MCF 10A (cell line): ENCODE results near the gene LRRC75B. TPM values are rescaled to one million over a fixed set of nuclear protein-coding genes. Genes with fewer than 3 reads are reported as not detected.

ENCODE experiments used
- BruUV-seq: library from RNA; stranded (reverse); fragments of 400-500 nt; replicated peaks from 2 replicates; lab custom pipeline; 2021; lab: Mats Ljungman, UMichigan
- CTCF ChIA-PET: fragments of 300-600 bp; sonication (Branson Sonifier 250); formaldehyde crosslinking; extraction: SDS; loops from one replicate; lab custom pipeline; 2021; ENCODE audit warnings: antibody characterized with exemption, inconsistent platforms; lab: Yijun Ruan, JAX
- POLR2A ChIA-PET: fragments of 300-600, 350-650 bp; sonication (Branson Sonifier 250); formaldehyde crosslinking; extraction: SDS; loops from one replicate; lab custom pipeline; 2020; ENCODE audit warnings: antibody characterized with exemption, inconsistent platforms; lab: Yijun Ruan, JAX
- DNase-seq: peaks from one replicate; pipeline ENCODE4 v3.0.0-alpha.2; 2018; ENCODE audit not compliant: unreplicated experiment
- H3K27ac Mint-ChIP-seq: one replicate; pipeline ENCODE4 v1.8.0; 2022; ENCODE audit warnings: mild to moderate bottlenecking, low read depth, mixed read lengths; ENCODE audit not compliant: unreplicated experiment
- H3K27me3 Mint-ChIP-seq: one replicate; pipeline ENCODE4 v1.8.0; 2022; ENCODE audit warnings: mixed read lengths; ENCODE audit not compliant: insufficient read depth, unreplicated experiment
- H3K36me3 Mint-ChIP-seq: one replicate; pipeline ENCODE4 v1.8.0; 2022; ENCODE audit warnings: mild to moderate bottlenecking, moderate library complexity, mixed read lengths; ENCODE audit not compliant: insufficient read depth, unreplicated experiment
- H3K4me1 Mint-ChIP-seq: one replicate; pipeline ENCODE4 v1.8.0; 2022; ENCODE audit warnings: mixed read lengths; ENCODE audit not compliant: insufficient read depth, unreplicated experiment
- H3K4me3 Mint-ChIP-seq: one replicate; pipeline ENCODE4 v1.8.0; 2022; ENCODE audit warnings: mild to moderate bottlenecking, moderate library complexity, mixed read lengths; ENCODE audit not compliant: unreplicated experiment
- H3K9me3 Mint-ChIP-seq: one replicate; pipeline ENCODE4 v1.8.0; 2022; ENCODE audit warnings: mixed read lengths; ENCODE audit not compliant: unreplicated experiment
- CTCF ChIP-seq: fragments of 200-600 bp; IDR thresholded peaks from one replicate; pipeline ENCODE4 v1.8.0; 2022; ENCODE audit warnings: antibody characterized with exemption, mild to moderate bottlenecking; ENCODE audit not compliant: unreplicated experiment
- intact Hi-C: fragments of 100-400 bp; cut with micrococcal nuclease; formaldehyde crosslinking; loops from 2 replicates; pipeline ENCODE4 v1.14.1; 2022
- total RNA-seq: library from RNA; stranded (reverse); gene quantifications from 2 replicates; pipeline ENCODE4 v1.2.3, GENCODE V29; 2022

Gene LRRC75B
- total RNA-seq, 1 experiment from 2014 or later: 2.6 TPM

- no TSS peak for BruUV-seq
- H3K4me1 Mint-ChIP-seq: peaks cover 17% of the 10 kb centered on the region
- POLR2A ChIA-PET: interaction anchor here (0.7 to 2.1 kb wide), 2 partner anchors 12 to 21 kb away, joined by 5 to 13 read pairs; partner anchors contain the start of genes GUCD1 and SNRPD3
Measured at GRCh38 chr22:24576778-24577177, 16.1 kb downstream of the LRRC75B start.

GRCh38 chr22:24571266-24571665 is 21.6 kb downstream of the LRRC75B start:
- POLR2A ChIA-PET: no interaction called here
- no peak for TF ChIP-seq CTCF
- H3K9me3 Mint-ChIP-seq: no peaks in the 10 kb centered on the region

More at GRCh38 chr22:24576778-24577177, 16.1 kb downstream of the LRRC75B start:
- CTCF ChIA-PET: interaction anchor here (0.6 to 1.5 kb wide), 2 partner anchors 10 to 651 kb away, joined by 3 read pairs; no protein-coding TSS in a partner anchor
- Mint-ChIP-seq H3K4me3 (no peak overlapping the region), H3K27me3 (no peaks in the 10 kb centered on the region), H3K36me3 (peaks cover 69% of the 10 kb centered on the region), H3K27ac (no peak overlapping the region), H3K9me3 (no peaks in the 10 kb centered on the region)
- no peak for TF ChIP-seq CTCF
- intact Hi-C loops: no loop called here
- DNase-seq: no peak

GRCh38 chr22:24567668-24568067 is 25.2 kb downstream of the LRRC75B start:
- H3K9me3 Mint-ChIP-seq: no peaks in the 10 kb centered on the region
- CTCF ChIA-PET: interaction anchor here (0.9 to 1.7 kb wide), 3 partner anchors 10 to 282 kb away, joined by 3 to 5 read pairs (median 3); no protein-coding TSS in a partner anchor
- intact Hi-C loops: no loop called here
- no peaks in the 10 kb centered on the region for H3K27me3 Mint-ChIP-seq
- DNase-seq: no peak
- BruUV-seq: no TSS peak
- POLR2A ChIA-PET: interaction anchor here (4.3 kb wide), 1 partner anchor 13 kb away, joined by 24 read pairs; the partner anchor contains the start of gene GUCD1
- H3K4me3 Mint-ChIP-seq: no peak overlapping the region
- peaks cover 11% of the 10 kb centered on the region for H3K4me1 Mint-ChIP-seq
- TF ChIP-seq CTCF: no peak
- no peak overlapping the region for H3K27ac Mint-ChIP-seq
- H3K36me3 Mint-ChIP-seq: peaks cover 84% of the 10 kb centered on the region

More at GRCh38 chr22:24571266-24571665, 21.6 kb downstream of the LRRC75B start:
- CTCF ChIA-PET: no interaction called here
- Mint-ChIP-seq H3K27ac (no peak overlapping the region), H3K27me3 (no peaks in the 10 kb centered on the region), H3K4me3 (no peak overlapping the region), H3K36me3 (peaks cover 92% of the 10 kb centered on the region), H3K4me1 (no peaks in the 10 kb centered on the region)
- DNase-seq: no peak
- intact Hi-C loops: no loop called here
- no TSS peak for BruUV-seq

GRCh38 chr22:24566899-24567511 is 25.9 kb downstream of the LRRC75B start:
- no peak for TF ChIP-seq CTCF
- H3K4me1 Mint-ChIP-seq: peaks cover 11% of the 10 kb centered on the region
- DNase-seq: no peak
- BruUV-seq: no TSS peak
- H3K4me3 Mint-ChIP-seq: no peak overlapping the region
- no peaks in the 10 kb centered on the region for H3K27me3 Mint-ChIP-seq
- intact Hi-C loops: no loop called here
- H3K9me3 Mint-ChIP-seq: no peaks in the 10 kb centered on the region
- H3K36me3 Mint-ChIP-seq: peaks cover 84% of the 10 kb centered on the region
- ChIA-PET POLR2A (interaction anchor here (0.6 to 4.3 kb wide), 2 partner anchors 10 to 13 kb away, joined by 3 to 24 read pairs; partner anchors contain the start of gene GUCD1), CTCF (interaction anchor here (1.3 to 1.7 kb wide), 2 partner anchors 10 kb away, joined by 3 to 5 read pairs; no protein-coding TSS in a partner anchor)
- H3K27ac Mint-ChIP-seq: no peak overlapping the region
